Gastrocnemius medialis (tissue), 4 donors: ENCODE data around the gene TPRG1. TPM values are rescaled to one million over a fixed set of nuclear protein-coding genes. Genes with fewer than 3 reads are reported as not detected.
A peak's percentile ranks its signal among the peaks of the same experiment; 100 is the strongest.

Source experiments
- ATAC-seq, 2 donors: fragments of 150-250 bp; one replicate each; pipeline ENCODE4 v1.9.1; 2016
- DNase-seq, 2 donors: peaks; one replicate each; pipeline ENCODE4 v3.0.0-alpha.2; 2019
- H3K27ac ChIP-seq, 4 donors: fragments of 200-600 bp; sonication (generic); 1 replicate in 1 of 4; 2 replicates in 3 of 4; pipeline ENCODE4 v1.5.1; 2016 to 2018; ENCODE audit warnings: mild to moderate bottlenecking in 2 of 4, moderate library complexity in 1 of 4
- H3K27me3 ChIP-seq, 3 donors: fragments of 200-600 bp; sonication (generic) in 2 of 3; 1 replicate in 1 of 3; 2 replicates in 2 of 3; pipeline versions ENCODE4 v1.5.1 to v1.6.0; 2016 to 2019; ENCODE audit warnings: mild to moderate bottlenecking in 1 of 3, moderate library complexity in 1 of 3
- H3K36me3 ChIP-seq, 2 donors: fragments of 200-600 bp; sonication (generic) in 1 of 2; one replicate each; pipeline ENCODE4 v1.5.1; 2017 to 2018
- H3K4me1 ChIP-seq, 2 donors: fragments of 200-600 bp; sonication (generic) in 1 of 2; one replicate each; pipeline ENCODE4 v1.5.1; 2016 to 2017; ENCODE audit warnings: mild to moderate bottlenecking in 2 of 2
- H3K4me3 ChIP-seq, 4 donors: fragments of 200-600 bp; sonication (generic) in 3 of 4; 1 replicate in 1 of 4; 2 replicates in 3 of 4; pipeline ENCODE4 v1.5.1; 2016 to 2019; ENCODE audit warnings: mild to moderate bottlenecking in 2 of 4
- H3K9me3 ChIP-seq, 3 donors: fragments of 200-600 bp; sonication (generic) in 2 of 3; 1 replicate in 1 of 3; 2 replicates in 2 of 3; pipeline ENCODE4 v1.5.1; 2016 to 2019
- CTCF ChIP-seq, 5 experiments: fragments of 450-650 bp in 3 of 5; fragments of 200-600 bp in 2 of 5; sonication (generic) in 2 of 5; IDR thresholded peaks in 4 of 5; conservative IDR thresholded peaks in 1 of 5; 1 replicate in 4 of 5; 2 replicates in 1 of 5; pipeline ENCODE4 v1.5.1; 2016 to 2019; ENCODE audit warnings: antibody characterized with exemption in 5 of 5, mild to moderate bottlenecking in 3 of 5, moderate library complexity in 3 of 5
- POLR2A ChIP-seq, 2 donors: fragments of 450-650 bp; IDR thresholded peaks; one replicate each; pipeline ENCODE4 v1.6.1; 2017; ENCODE audit warnings: antibody characterized with exemption in 2 of 2, mild to moderate bottlenecking in 2 of 2, moderate library complexity in 2 of 2
- in situ Hi-C, 4 donors: fragments of 200-750 bp; cut with MboI; loops; one replicate each; pipeline versions ENCODE4 v1.15.0 to v1.8.0; 2017; ENCODE audit warnings: low sequenced_read_pairs in 4 of 4
- intact Hi-C: fragments of 100-400 bp; cut with DNase I; formaldehyde crosslinking; loops from one replicate; pipeline ENCODE4 v1.15.1; 2023; ENCODE audit warnings: low total_unique reads
- total RNA-seq, 4 donors: library from RNA; depleted of rRNA; stranded (reverse); fragments of >200 nt; gene quantifications; one replicate each; pipeline versions ENCODE4 v1.1.0 to v1.2.3, GENCODE V29; 2016

TPRG1 gene
- total RNA-seq, 4 donors from 2014 or later, result 2.8 to 9.0 (median 3.2) TPM

GRCh38 chr3:189132231-189132671, 39.5 kb upstream of the TPRG1 start:
- in situ Hi-C loops, result loop anchor here in 3 of 4 donors (25.0 kb wide), 4 partner anchors 670 to 1420 kb away; partner anchors contain the start of gene RTP2 (in 2 of the 3)

GRCh38 chr3:189132839-189133238, 38.9 kb upstream of the TPRG1 start:
- no peak for DNase-seq
- Histone ChIP-seq H3K36me3 (no peaks in the 10 kb centered on the region), H3K9me3 (no peaks in the 10 kb centered on the region), H3K27me3 (no peaks in the 10 kb centered on the region), H3K27ac (peak overlapping the region; percentile 3 to 69 (median 62)), H3K4me3 (no peak overlapping the region), H3K4me1 (peaks cover 6 to 17% of the 10 kb centered on the region in 2 donors)
- intact Hi-C loops, result no loop called here
- in situ Hi-C loops, result loop anchor here in 3 of 4 donors (25.0 kb wide), 4 partner anchors 671 to 1421 kb away; partner anchors contain the start of gene RTP2 (in 2 of the 3)
- no peak for ATAC-seq
- no peak for TF ChIP-seq POLR2A (IDR thresholded peaks at IDR 0.05)
- no peak for TF ChIP-seq CTCF (IDR thresholded peaks at IDR 0.05 in 4 of 5, conservative IDR thresholded peaks at IDR 0.05 in 1 of 5)

More at GRCh38 chr3:189132231-189132671, 39.5 kb upstream of the TPRG1 start:
- Histone ChIP-seq H3K36me3 (no peaks in the 10 kb centered on the region), H3K27me3 (no peaks in the 10 kb centered on the region), H3K9me3 (no peaks in the 10 kb centered on the region), H3K4me1 (peaks cover 6 to 17% of the 10 kb centered on the region in 2 donors), H3K4me3 (peak overlapping the region in 3 of 4 donors; percentile 3 to 20 (median 9)), H3K27ac (peak overlapping the region; percentile 3 to 69 (median 62))
- TF ChIP-seq POLR2A (IDR thresholded peaks at IDR 0.05), result no peak
- no peak for TF ChIP-seq CTCF (IDR thresholded peaks at IDR 0.05 in 4 of 5, conservative IDR thresholded peaks at IDR 0.05 in 1 of 5)
- ATAC-seq (peak; percentile 66 to 81), DNase-seq (peak in 1 of 2 donors; percentile 43)
- intact Hi-C loops, result no loop called here

- H3K27me3 ChIP-seq, result no peaks in the 10 kb centered on the region
- TF ChIP-seq POLR2A (IDR thresholded peaks at IDR 0.05), result no peak
- TF ChIP-seq CTCF (IDR thresholded peaks at IDR 0.05 in 4 of 5, conservative IDR thresholded peaks at IDR 0.05 in 1 of 5), result no peak
- in situ Hi-C loops, result loop anchor here in 3 of 4 donors (25.0 kb wide), 4 partner anchors 671 to 1421 kb away; partner anchors contain the start of gene RTP2 (in 2 of the 3)
- intact Hi-C loops, result no loop called here
- no peaks in the 10 kb centered on the region for H3K36me3 ChIP-seq
- no peak overlapping the region for H3K27ac ChIP-seq
- H3K4me1 ChIP-seq, result peaks cover 6 to 17% of the 10 kb centered on the region in 2 donors
- no peak for DNase-seq
- ATAC-seq, result no peak
- H3K9me3 ChIP-seq, result no peaks in the 10 kb centered on the region
- no peak overlapping the region for H3K4me3 ChIP-seq
Measured at GRCh38 chr3:189133768-189134167, 38.0 kb upstream of the TPRG1 start.

- Histone ChIP-seq H3K27me3 (no peaks in the 10 kb centered on the region), H3K27ac (no peak overlapping the region), H3K4me1 (peaks cover 5 to 7% of the 10 kb centered on the region in 2 donors), H3K36me3 (no peaks in the 10 kb centered on the region), H3K9me3 (no peaks in the 10 kb centered on the region), H3K4me3 (no peak overlapping the region)
- DNase-seq, result no peak
- intact Hi-C loops, result no loop called here
- TF ChIP-seq POLR2A (IDR thresholded peaks at IDR 0.05), result no peak
- no peak for TF ChIP-seq CTCF (IDR thresholded peaks at IDR 0.05 in 4 of 5, conservative IDR thresholded peaks at IDR 0.05 in 1 of 5)
- no peak for ATAC-seq
- in situ Hi-C loops, result loop anchor here in 3 of 4 donors (25.0 kb wide), 4 partner anchors 675 to 1425 kb away; partner anchors contain the start of gene RTP2 (in 2 of the 3)
Measured at GRCh38 chr3:189137416-189137815, 34.4 kb upstream of the TPRG1 start.
